PC-3 (cell line): Measurements from ENCODE around the gene LRP2BP. TPM values are rescaled to one million over a fixed set of nuclear protein-coding genes. Genes with fewer than 3 reads are reported as not detected.

Experiments
- ATAC-seq: fragments of 200-7000 bp; cut with Tn5 transposase; 2 replicates; pipeline ENCODE4 v1.9.1; 2020; ENCODE audit warnings: mild to moderate bottlenecking, moderate library complexity
- BruUV-seq: library from RNA; stranded (reverse); fragments of 400-500 nt; replicated peaks from 2 replicates; lab custom pipeline; 2021; lab: Mats Ljungman, UMichigan
- CTCF ChIA-PET: fragments of 300-600 bp; sonication (Branson Sonifier 250); formaldehyde crosslinking; loops from one replicate; lab custom pipeline; 2022; ENCODE audit warnings: antibody characterized with exemption; lab: Charles Lee
- POLR2A ChIA-PET: fragments of 300-600 bp; sonication (Branson Sonifier 250); formaldehyde crosslinking; loops from one replicate; lab custom pipeline; 2022; ENCODE audit warnings: antibody characterized with exemption; ENCODE audit not compliant: unreplicated experiment; lab: Charles Lee
- DNase-seq: peaks from one replicate; pipeline ENCODE4 v3.0.0-alpha.2; 2015
- H2AFZ ChIP-seq: fragments of 300-600 bp; sonication (generic); 2 replicates; pipeline ENCODE4 v1.6.0; 2016; ENCODE audit warnings: antibody characterized with exemption, low read length
- H3F3A ChIP-seq: fragments of 300-600 bp; sonication (generic); one replicate; pipeline ENCODE4 v1.6.0; 2017; ENCODE audit warnings: antibody characterized with exemption, low read length, control low read depth, mild to moderate bottlenecking; ENCODE audit not compliant: unreplicated experiment
- H3K27ac ChIP-seq: fragments of 300-600 bp; sonication (generic); 2 replicates; pipeline ENCODE4 v1.5.1; 2016; ENCODE audit warnings: mild to moderate bottlenecking, low read length
- H3K27me3 ChIP-seq: fragments of 300-600 bp; sonication (generic); 2 replicates; pipeline ENCODE4 v1.6.1; 2016; ENCODE audit warnings: low read length, mixed read lengths
- H3K36me3 ChIP-seq: fragments of 300-600 bp; sonication (generic); 2 replicates; pipeline ENCODE4 v1.6.1; 2016; ENCODE audit warnings: low read depth, mixed run types, low read length, mixed read lengths
- H3K4me1 ChIP-seq: fragments of 300-600 bp; sonication (generic); 2 replicates; pipeline ENCODE4 v1.5.1; 2016; ENCODE audit warnings: low read length; ENCODE audit not compliant: insufficient read depth
- H3K4me2 ChIP-seq: fragments of 300-600 bp; sonication (generic); 2 replicates; pipeline ENCODE4 v1.6.0; 2016; ENCODE audit warnings: low read length
- H3K4me3 ChIP-seq: fragments of 300-600 bp; sonication (generic); 2 replicates; pipeline ENCODE4 v1.5.1; 2016; ENCODE audit warnings: mild to moderate bottlenecking, low read length, mixed read lengths
- H3K79me2 ChIP-seq: fragments of 300-600 bp; sonication (generic); 2 replicates; pipeline ENCODE4 v1.6.1; 2017; ENCODE audit warnings: low read length, mixed read lengths
- H3K9ac ChIP-seq: fragments of 300-600 bp; sonication (generic); 2 replicates; pipeline ENCODE4 v1.6.0; 2016; ENCODE audit warnings: mild to moderate bottlenecking, low read length
- H3K9me2 ChIP-seq: fragments of 300-600 bp; sonication (generic); replicated peaks from 2 replicates; pipeline ENCODE4 v1.6.1; 2016; ENCODE audit warnings: mixed run types, low read length, mixed read lengths
- H3K9me3 ChIP-seq: fragments of 300-600 bp; sonication (generic); 2 replicates; pipeline ENCODE4 v1.6.1; 2016; ENCODE audit warnings: low read length, mixed read lengths
- H4K20me1 ChIP-seq: fragments of 300-600 bp; sonication (generic); 2 replicates; pipeline ENCODE4 v1.6.1; 2016; ENCODE audit warnings: low read length, mixed read lengths
- CTCF ChIP-seq: fragments of 300-600 bp; sonication (generic); conservative IDR thresholded peaks from 2 replicates; pipeline ENCODE4 v1.5.1; 2017; ENCODE audit warnings: antibody characterized with exemption, low read depth, mild to moderate bottlenecking, low read length
- EZH2 ChIP-seq: fragments of 300-600 bp; sonication (generic); IDR thresholded peaks from one replicate; pipeline ENCODE4 v1.6.1; 2017; ENCODE audit warnings: antibody characterized with exemption, mild to moderate bottlenecking, low read length; ENCODE audit not compliant: unreplicated experiment
- EZH2phosphoT487 ChIP-seq: fragments of 300-600 bp; sonication (generic); IDR thresholded peaks from 2 replicates; pipeline ENCODE4 v1.6.1; 2018; ENCODE audit warnings: mild to moderate bottlenecking, antibody characterized with exemption, low read length, borderline replicate concordance
- intact Hi-C: fragments of 100-400 bp; cut with micrococcal nuclease; formaldehyde crosslinking; loops from 2 replicates; pipeline ENCODE4 v1.9.0; 2023
- total RNA-seq: library from RNA; depleted of rRNA; stranded (reverse); fragments of >200 nt; gene quantifications from 2 replicates; pipeline ENCODE4 v1.2.3, GENCODE V29; 2014

Gene LRP2BP
- total RNA-seq, 1 experiment from 2014 or later, result 0.44 TPM

- no peak for TF ChIP-seq EZH2
- TF ChIP-seq EZH2phosphoT487, result no peak
- no peak for TF ChIP-seq CTCF
- Histone ChIP-seq H3K27ac (peak within 1 kb of the TSS; percentile 83), H3K4me2 (peak within 1 kb of the TSS; percentile 87), H3K9ac (peak within 1 kb of the TSS; percentile 98), H3F3A (no peaks in the 10 kb centered on the region), H3K27me3 (no peaks in the 10 kb centered on the region), H4K20me1 (no peaks in the 10 kb centered on the region), H3K4me1 (peaks cover 5% of the 10 kb centered on the region), H3K79me2 (peaks cover 22% of the 10 kb centered on the region), H3K9me3 (no peaks in the 10 kb centered on the region), H3K4me3 (peak within 1 kb of the TSS; percentile 95), H3K36me3 (no peaks in the 10 kb centered on the region), H2AFZ (peak within 1 kb of the TSS; percentile 97), H3K9me2 (no peaks in the 10 kb centered on the region)
- no TSS peak for BruUV-seq
- POLR2A ChIA-PET, result interaction anchor here (0.6 to 1.0 kb wide), 4 partner anchors 15 to 120 kb away, joined by 3 to 5 read pairs (median 4); partner anchors contain the start of gene ANKRD37
- CTCF ChIA-PET, result interaction anchor here (1.0 kb wide), 1 partner anchor 172 kb away, joined by 3 read pairs; no protein-coding TSS in a partner anchor
- intact Hi-C loops, result loop anchor here (2.0 kb wide), 1 partner anchor 29 kb away; the partner anchor contains the start of gene ANKRD37
- ATAC-seq (peak; percentile 89), DNase-seq (peak; percentile 72)
Observed at GRCh38 chr4:185425647-185426352, 30.1 kb upstream of the LRP2BP start, which contains the start of gene UFSP2. Gene UFSP2, minus strand, starts transcription at chr4:185425964. Its CDS starts 96 bp downstream, at chr4:185425868.

- Histone ChIP-seq H3K9ac (peak overlapping the region; percentile 98), H3K36me3 (no peaks in the 10 kb centered on the region), H3K27ac (peak overlapping the region; percentile 83), H3K4me2 (peak overlapping the region; percentile 87), H3K9me2 (no peaks in the 10 kb centered on the region), H3K27me3 (no peaks in the 10 kb centered on the region), H3K4me1 (peaks cover 5% of the 10 kb centered on the region), H3K4me3 (peak overlapping the region; percentile 95), H3K9me3 (no peaks in the 10 kb centered on the region), H4K20me1 (no peaks in the 10 kb centered on the region), H3K79me2 (peaks cover 22% of the 10 kb centered on the region), H2AFZ (peak overlapping the region; percentile 97), H3F3A (no peaks in the 10 kb centered on the region)
- ChIA-PET POLR2A (interaction anchor here (0.6 to 1.0 kb wide), 5 partner anchors 14 to 119 kb away, joined by 3 to 5 read pairs (median 3); partner anchors contain the start of gene ANKRD37), CTCF (interaction anchor here (1.0 kb wide), 1 partner anchor 173 kb away, joined by 3 read pairs; no protein-coding TSS in a partner anchor)
- TSS peak; percentile 56 for BruUV-seq
- peak; percentile 52 for ATAC-seq
- no peak for DNase-seq
- TF ChIP-seq EZH2phosphoT487, result no peak
- TF ChIP-seq CTCF, result no peak
- TF ChIP-seq EZH2, result no peak
- intact Hi-C loops, result loop anchor here (2.0 kb wide), 1 partner anchor 28 kb away; the partner anchor contains the start of gene ANKRD37
Observed at GRCh38 chr4:185424905-185425646, 29.4 kb upstream of the LRP2BP start.
